AG04450 (cell line): ENCODE data around the gene PACRG. TPM values are rescaled to one million over a fixed set of nuclear protein-coding genes. Genes with fewer than 3 reads are reported as not detected.

Source experiments
- CTCF ChIA-PET: fragments of 300-600, 350-600 bp; formaldehyde crosslinking; extraction: SDS; loops from one replicate; lab custom pipeline; 2022; ENCODE audit warnings: antibody characterized with exemption, inconsistent platforms; lab: Charles Lee
- POLR2A ChIA-PET: fragments of 350-600 bp; formaldehyde crosslinking; extraction: SDS; loops from one replicate; lab custom pipeline; 2021; ENCODE audit warnings: antibody characterized with exemption, inconsistent platforms; lab: Yijun Ruan, JAX
- DNase-seq: peaks from one replicate; pipeline ENCODE4 v3.0.0-alpha.2; 2011; ENCODE audit warnings: low read depth, low spot score
- H3K27ac ChIP-seq: one replicate; pipeline ENCODE4 v1.5.1; 2012; ENCODE audit warnings: low read depth, low read length, control low read depth
- H3K27me3 ChIP-seq: one replicate; pipeline ENCODE4 v1.6.0; 2012; ENCODE audit warnings: low read length; ENCODE audit not compliant: control insufficient read depth, insufficient read depth
- H3K4me3 ChIP-seq: 2 replicates; pipeline ENCODE4 v1.5.1; 2011; ENCODE audit warnings: mild to moderate bottlenecking, low read depth, low read length, control low read depth
- H3K9me3 ChIP-seq: 2 replicates; pipeline ENCODE4 v1.5.1; 2012; ENCODE audit warnings: low read length; ENCODE audit not compliant: control insufficient read depth, insufficient read depth
- polyA plus RNA-seq: library from polyadenylated mRNA; depleted of rRNA; stranded (reverse); fragments of >200 nt; gene quantifications from 2 replicates; pipeline ENCODE4 v1.2.3, GENCODE V29; 2011
- TF ChIP-seq, protein P1 (sequence below): IDR thresholded peaks from 2 replicates; pipeline ENCODE4 v1.5.1; 2011; ENCODE audit warnings: low read depth, low read length, control low read depth, inconsistent platforms

PACRG gene
- polyA plus RNA-seq, 1 experiment: not detected

DNA sequence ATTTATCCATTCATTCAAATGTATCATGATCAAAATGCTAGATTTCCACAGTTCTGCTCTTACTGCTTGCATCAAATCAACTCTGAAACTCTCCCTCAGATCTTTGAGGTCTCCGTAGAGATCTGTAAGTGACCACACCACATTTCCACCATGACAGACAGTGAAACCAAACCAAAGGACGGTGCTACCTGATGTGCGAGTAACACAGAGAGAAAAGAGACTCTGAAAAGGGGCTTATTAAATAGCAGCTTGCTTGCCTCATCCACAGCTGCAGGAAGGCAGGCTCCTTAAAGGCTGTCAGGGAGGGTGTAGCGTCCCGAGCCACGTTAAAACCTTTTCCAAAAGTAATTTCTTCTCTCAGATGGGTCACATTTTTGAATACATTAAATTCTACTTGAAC is 335.8 kb downstream of the PACRG start:
- TF ChIP-seq, protein P1, sequence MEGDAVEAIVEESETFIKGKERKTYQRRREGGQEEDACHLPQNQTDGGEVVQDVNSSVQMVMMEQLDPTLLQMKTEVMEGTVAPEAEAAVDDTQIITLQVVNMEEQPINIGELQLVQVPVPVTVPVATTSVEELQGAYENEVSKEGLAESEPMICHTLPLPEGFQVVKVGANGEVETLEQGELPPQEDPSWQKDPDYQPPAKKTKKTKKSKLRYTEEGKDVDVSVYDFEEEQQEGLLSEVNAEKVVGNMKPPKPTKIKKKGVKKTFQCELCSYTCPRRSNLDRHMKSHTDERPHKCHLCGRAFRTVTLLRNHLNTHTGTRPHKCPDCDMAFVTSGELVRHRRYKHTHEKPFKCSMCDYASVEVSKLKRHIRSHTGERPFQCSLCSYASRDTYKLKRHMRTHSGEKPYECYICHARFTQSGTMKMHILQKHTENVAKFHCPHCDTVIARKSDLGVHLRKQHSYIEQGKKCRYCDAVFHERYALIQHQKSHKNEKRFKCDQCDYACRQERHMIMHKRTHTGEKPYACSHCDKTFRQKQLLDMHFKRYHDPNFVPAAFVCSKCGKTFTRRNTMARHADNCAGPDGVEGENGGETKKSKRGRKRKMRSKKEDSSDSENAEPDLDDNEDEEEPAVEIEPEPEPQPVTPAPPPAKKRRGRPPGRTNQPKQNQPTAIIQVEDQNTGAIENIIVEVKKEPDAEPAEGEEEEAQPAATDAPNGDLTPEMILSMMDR: no peak
- ChIA-PET CTCF (no interaction called here), POLR2A (no interaction called here)
- no peak for DNase-seq
- H3K9me3 ChIP-seq: peaks cover 14% of the 10 kb centered on the region
- H3K27me3 ChIP-seq: no peaks in the 10 kb centered on the region
- no peak overlapping the region for H3K27ac ChIP-seq
- no peak overlapping the region for H3K4me3 ChIP-seq

DNA sequence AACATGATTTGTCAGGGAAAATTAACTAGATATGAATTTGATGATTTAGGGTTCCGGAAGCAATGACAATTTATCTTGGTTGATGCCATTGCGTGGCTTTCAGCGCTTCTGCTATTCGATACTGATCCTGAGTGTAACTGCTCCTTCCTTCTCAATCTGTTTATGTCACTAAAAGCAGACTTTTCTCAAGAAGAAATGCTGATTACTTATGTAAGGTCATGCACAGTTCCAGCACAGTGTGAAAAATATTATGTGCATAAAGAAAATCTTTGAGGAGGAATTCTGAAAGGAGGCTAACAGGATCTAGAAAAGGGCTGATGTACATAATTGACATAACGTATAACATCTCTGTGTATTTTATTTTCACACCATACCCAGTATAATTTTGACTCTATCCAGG is 336.6 kb downstream of the PACRG start:
- H3K27me3 ChIP-seq: no peaks in the 10 kb centered on the region
- no peak for DNase-seq
- no peak overlapping the region for H3K4me3 ChIP-seq
- no peak overlapping the region for H3K27ac ChIP-seq
- ChIA-PET POLR2A (no interaction called here), CTCF (no interaction called here)
- TF ChIP-seq, protein P1: no peak
- H3K9me3 ChIP-seq: peaks cover 11% of the 10 kb centered on the region

DNA sequence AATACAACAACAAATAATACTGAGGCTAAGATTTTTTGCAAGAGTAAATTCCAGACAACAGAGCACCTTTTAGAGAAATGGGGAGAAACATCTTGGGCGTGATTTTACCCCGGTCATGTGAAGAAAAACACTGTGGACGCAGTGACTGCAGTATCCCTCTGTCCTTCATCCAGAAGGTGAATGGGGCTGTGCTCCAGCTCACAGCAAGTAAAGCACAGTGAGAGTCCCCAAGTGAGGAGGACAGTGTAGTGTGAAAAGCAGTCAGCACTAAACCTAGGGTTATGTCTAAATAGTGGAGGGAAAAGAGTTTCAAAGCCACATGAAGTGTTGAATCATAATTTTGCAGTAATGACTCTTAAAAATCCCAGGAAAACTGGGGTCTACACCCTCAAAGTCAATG is 338.4 kb downstream of the PACRG start:
- ChIA-PET POLR2A (no interaction called here), CTCF (no interaction called here)
- no peak for DNase-seq
- H3K4me3 ChIP-seq: no peak overlapping the region
- peaks cover 11% of the 10 kb centered on the region for H3K9me3 ChIP-seq
- TF ChIP-seq, protein P1: no peak
- H3K27me3 ChIP-seq: no peaks in the 10 kb centered on the region
- no peak overlapping the region for H3K27ac ChIP-seq

DNA sequence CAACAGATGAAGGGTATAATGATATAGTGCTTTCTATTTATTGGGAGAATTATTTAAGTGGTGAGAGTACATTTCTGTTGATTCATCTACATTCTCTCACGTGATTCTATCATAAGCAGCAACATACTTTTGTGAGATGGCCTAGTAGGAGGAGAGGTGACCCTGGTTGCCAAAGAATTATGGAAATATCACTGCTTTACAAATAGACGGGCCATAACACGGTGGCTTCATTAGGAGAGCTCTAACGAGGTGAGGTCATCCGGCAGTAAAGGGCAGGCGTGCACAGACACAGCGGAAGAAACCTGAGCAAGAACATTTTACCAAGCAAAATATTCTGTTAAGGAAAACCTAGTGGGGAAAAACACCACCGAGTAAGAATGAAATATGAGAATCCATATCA is 349.4 kb downstream of the PACRG start:
- TF ChIP-seq, protein P1: no peak
- Histone ChIP-seq H3K4me3 (no peak overlapping the region), H3K27ac (no peak overlapping the region), H3K27me3 (no peaks in the 10 kb centered on the region), H3K9me3 (peaks cover 9% of the 10 kb centered on the region; the same call in 1 of the 2 replicates)
- ChIA-PET POLR2A (no interaction called here), CTCF (no interaction called here)
- no peak for DNase-seq

DNA sequence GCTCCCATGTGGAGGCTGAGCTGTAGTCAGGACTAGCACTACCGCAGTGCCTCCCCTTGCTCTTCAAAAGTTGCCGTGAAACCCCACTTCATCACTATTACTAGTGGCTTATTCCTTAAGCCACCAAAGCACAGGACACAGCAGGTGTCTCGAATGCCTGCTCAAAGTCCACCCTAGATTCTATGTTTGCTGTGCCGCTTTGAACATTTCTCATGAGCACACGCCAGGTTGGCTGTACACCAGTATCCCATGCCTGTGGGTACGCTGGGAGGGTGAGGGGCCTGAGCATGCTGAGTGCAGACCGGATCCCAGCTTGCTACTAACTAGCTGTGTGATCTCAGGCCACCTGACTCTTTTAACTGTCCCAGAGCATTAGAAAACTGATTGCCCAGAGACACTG is 350.9 kb downstream of the PACRG start:
- ChIA-PET CTCF (no interaction called here), POLR2A (no interaction called here)
- Histone ChIP-seq H3K4me3 (no peak overlapping the region), H3K9me3 (peaks cover 9% of the 10 kb centered on the region; the same call in 1 of the 2 replicates), H3K27ac (no peak overlapping the region), H3K27me3 (no peaks in the 10 kb centered on the region)
- TF ChIP-seq, protein P1: no peak
- DNase-seq: no peak
